Measurements from ENCODE around the gene EBF3. TPM values are rescaled to one million over a fixed set of nuclear protein-coding genes. Genes with fewer than 3 reads are reported as not detected.

The EBF3 gene
- total RNA-seq, 2 donors from 2014 or later: not detected

- H3K36me3 Mint-ChIP-seq: no peaks in the 10 kb centered on the region
- ATAC-seq (no peak), DNase-seq (ENCODE audit: low spot score) (no peak)
- peaks cover 0 to 5% of the 10 kb centered on the region in 2 donors for H3K27me3 Mint-ChIP-seq
- H3K4me1 Mint-ChIP-seq (ENCODE audit: low read depth in 2 of 2): no peaks in the 10 kb centered on the region
- no peak overlapping the region for H3K4me3 Mint-ChIP-seq
- H3K27ac Mint-ChIP-seq: no peak overlapping the region
- no peaks in the 10 kb centered on the region for H3K9me3 Mint-ChIP-seq
These were observed 109.9 kb downstream of the EBF3 start for GRCh38 chr10:129854158-129854557.

- Mint-ChIP-seq H3K4me3 (no peak overlapping the region), H3K36me3 (no peaks in the 10 kb centered on the region), H3K4me1 (ENCODE audit: low read depth in 2 of 2) (no peaks in the 10 kb centered on the region), H3K27ac (no peak overlapping the region), H3K27me3 (peaks cover 0 to 5% of the 10 kb centered on the region in 2 donors), H3K9me3 (no peaks in the 10 kb centered on the region)
- DNase-seq (ENCODE audit: low spot score): no peak
- no peak for ATAC-seq
These were observed 110.5 kb downstream of the EBF3 start for GRCh38 chr10:129853562-129853903.

- no peak for DNase-seq (ENCODE audit: low spot score)
- Mint-ChIP-seq H3K27ac (no peak overlapping the region), H3K4me3 (no peak overlapping the region), H3K27me3 (peaks cover 0 to 5% of the 10 kb centered on the region in 2 donors), H3K9me3 (no peaks in the 10 kb centered on the region), H3K36me3 (no peaks in the 10 kb centered on the region), H3K4me1 (ENCODE audit: low read depth in 2 of 2) (no peaks in the 10 kb centered on the region)
- ATAC-seq: no peak
These were observed 111.1 kb downstream of the EBF3 start for GRCh38 chr10:129852829-129853561.

- Mint-ChIP-seq H3K27me3 (peaks cover 0 to 5% of the 10 kb centered on the region in 2 donors), H3K27ac (no peak overlapping the region), H3K9me3 (no peaks in the 10 kb centered on the region), H3K36me3 (no peaks in the 10 kb centered on the region), H3K4me3 (no peak overlapping the region), H3K4me1 (ENCODE audit: low read depth in 2 of 2) (no peaks in the 10 kb centered on the region)
- ATAC-seq: no peak
- no peak for DNase-seq (ENCODE audit: low spot score)
These were observed 112.0 kb downstream of the EBF3 start for GRCh38 chr10:129851941-129852640.

GRCh38 chr10:129850790-129851189 is 113.3 kb downstream of the EBF3 start:
- peak; percentile 15 to 24 for ATAC-seq
- H3K9me3 Mint-ChIP-seq: no peaks in the 10 kb centered on the region
- DNase-seq (ENCODE audit: low spot score): peak; percentile 23
- H3K4me1 Mint-ChIP-seq (ENCODE audit: low read depth in 2 of 2): no peaks in the 10 kb centered on the region
- no peak overlapping the region for H3K27ac Mint-ChIP-seq
- no peaks in the 10 kb centered on the region for H3K36me3 Mint-ChIP-seq
- peaks cover 0 to 7% of the 10 kb centered on the region in 2 donors for H3K27me3 Mint-ChIP-seq
- no peak overlapping the region for H3K4me3 Mint-ChIP-seq

GRCh38 chr10:129850316-129850715 is 113.8 kb downstream of the EBF3 start:
- DNase-seq (ENCODE audit: low spot score) (no peak), ATAC-seq (no peak)
- H3K9me3 Mint-ChIP-seq: no peaks in the 10 kb centered on the region
- no peaks in the 10 kb centered on the region for H3K4me1 Mint-ChIP-seq (ENCODE audit: low read depth in 2 of 2)
- no peak overlapping the region for H3K4me3 Mint-ChIP-seq
- no peak overlapping the region for H3K27ac Mint-ChIP-seq
- H3K36me3 Mint-ChIP-seq: no peaks in the 10 kb centered on the region
- H3K27me3 Mint-ChIP-seq: peaks cover 0 to 7% of the 10 kb centered on the region in 2 donors

- no peak for ATAC-seq
- Mint-ChIP-seq H3K27ac (no peak overlapping the region), H3K4me3 (no peak overlapping the region), H3K4me1 (ENCODE audit: low read depth in 2 of 2) (no peaks in the 10 kb centered on the region), H3K36me3 (no peaks in the 10 kb centered on the region), H3K9me3 (no peaks in the 10 kb centered on the region), H3K27me3 (peaks cover 0 to 7% of the 10 kb centered on the region in 2 donors)
- DNase-seq (ENCODE audit: low spot score): no peak
These were observed 114.2 kb downstream of the EBF3 start for GRCh38 chr10:129849853-129850252.

GRCh38 chr10:129849452-129849750 is 114.7 kb downstream of the EBF3 start:
- Mint-ChIP-seq H3K36me3 (no peaks in the 10 kb centered on the region), H3K27ac (no peak overlapping the region), H3K27me3 (peaks cover 0 to 7% of the 10 kb centered on the region in 2 donors), H3K4me3 (no peak overlapping the region), H3K4me1 (ENCODE audit: low read depth in 2 of 2) (no peaks in the 10 kb centered on the region), H3K9me3 (no peaks in the 10 kb centered on the region)
- ATAC-seq: no peak
- DNase-seq (ENCODE audit: low spot score): no peak

GRCh38 chr10:129848696-129849451 is 115.2 kb downstream of the EBF3 start:
- no peak overlapping the region for H3K27ac Mint-ChIP-seq
- DNase-seq (ENCODE audit: low spot score): no peak

GRCh38 chr10:129847741-129848483 is 116.2 kb downstream of the EBF3 start:
- Mint-ChIP-seq H3K4me3 (no peak overlapping the region), H3K27ac (no peak overlapping the region), H3K27me3 (peaks cover 0 to 7% of the 10 kb centered on the region in 2 donors), H3K9me3 (no peaks in the 10 kb centered on the region), H3K4me1 (ENCODE audit: low read depth in 2 of 2) (no peaks in the 10 kb centered on the region), H3K36me3 (no peaks in the 10 kb centered on the region)
- DNase-seq (ENCODE audit: low spot score) (no peak), ATAC-seq (no peak)

More at GRCh38 chr10:129848696-129849451, 115.2 kb downstream of the EBF3 start:
- Mint-ChIP-seq H3K27me3 (peaks cover 0 to 7% of the 10 kb centered on the region in 2 donors), H3K4me3 (no peak overlapping the region), H3K36me3 (no peaks in the 10 kb centered on the region), H3K9me3 (no peaks in the 10 kb centered on the region), H3K4me1 (ENCODE audit: low read depth in 2 of 2) (no peaks in the 10 kb centered on the region)
- ATAC-seq: no peak

GRCh38 chr10:129846991-129847391 is 117.1 kb downstream of the EBF3 start:
- DNase-seq (ENCODE audit: low spot score): peak; percentile 49
- Mint-ChIP-seq H3K27ac (no peak overlapping the region), H3K4me3 (no peak overlapping the region), H3K4me1 (ENCODE audit: low read depth in 2 of 2) (no peaks in the 10 kb centered on the region), H3K27me3 (peaks cover 0 to 7% of the 10 kb centered on the region in 2 donors), H3K36me3 (no peaks in the 10 kb centered on the region), H3K9me3 (no peaks in the 10 kb centered on the region)
- ATAC-seq: peak in 1 of 2 donors; percentile 36

GRCh38 chr10:129845111-129845753 is 118.8 kb downstream of the EBF3 start:
- Mint-ChIP-seq H3K27me3 (peaks cover 0 to 2% of the 10 kb centered on the region in 2 donors), H3K9me3 (no peaks in the 10 kb centered on the region), H3K36me3 (no peaks in the 10 kb centered on the region)

GRCh38 chr10:129844216-129844766 is 119.8 kb downstream of the EBF3 start:
- Mint-ChIP-seq H3K36me3 (no peaks in the 10 kb centered on the region), H3K4me1 (ENCODE audit: low read depth in 2 of 2) (no peaks in the 10 kb centered on the region), H3K27me3 (peaks cover 0 to 2% of the 10 kb centered on the region in 2 donors), H3K9me3 (no peaks in the 10 kb centered on the region), H3K4me3 (no peak overlapping the region), H3K27ac (no peak overlapping the region)
- DNase-seq (ENCODE audit: low spot score) (no peak), ATAC-seq (no peak)

More at GRCh38 chr10:129845111-129845753, 118.8 kb downstream of the EBF3 start:
- ATAC-seq: no peak
- no peak overlapping the region for H3K4me3 Mint-ChIP-seq
- DNase-seq (ENCODE audit: low spot score): no peak
- H3K27ac Mint-ChIP-seq: no peak overlapping the region
- H3K4me1 Mint-ChIP-seq (ENCODE audit: low read depth in 2 of 2): no peaks in the 10 kb centered on the region

Data from natural killer cell treated with Interleukin-12 subunit alpha and Interleukin-12 subunit beta and Interleukin-15 and Interleukin-18, amount 100 ng/mL, for 72 hours (primary cell).